K562 (cell line): ENCODE data around the gene ATP6V0D1. TPM values are rescaled to one million over a fixed set of nuclear protein-coding genes. Genes with fewer than 3 reads are reported as not detected.

Source experiments
- ESRRA ChIP-seq: fragments of 450-650 bp; IDR thresholded peaks from 2 replicates; pipeline ENCODE4 v1.6.1; 2014; ENCODE audit warnings: low read depth, mild to moderate bottlenecking, moderate library complexity, borderline replicate concordance
- GATAD2B ChIP-seq: fragments of 450-650 bp; IDR thresholded peaks from 2 replicates; pipeline ENCODE4 v1.6.1; 2017; ENCODE audit warnings: mild to moderate bottlenecking, borderline replicate concordance
- HCFC1 ChIP-seq: IDR thresholded peaks from 2 replicates; pipeline ENCODE4 v1.6.1; 2012; ENCODE audit warnings: low read depth, low read length, improper control_type of control experiment
- JUND ChIP-seq, 2 experiments: IDR thresholded peaks; 2 replicates in 1 of 2; 3 replicates in 1 of 2; pipeline ENCODE4 v1.6.1; 2011; ENCODE audit warnings: borderline replicate concordance in 2 of 2, low read depth in 2 of 2, low read length in 2 of 2, improper control_type of control experiment in 1 of 2, missing biosample characterization in 1 of 2, missing genetic modification characterization in 1 of 2, missing genetic modification reagents in 1 of 2
- LCOR ChIP-seq: sonication (generic); formaldehyde crosslinking; IDR thresholded peaks from 2 replicates; pipeline ENCODE4 v1.8.0; 2022; ENCODE audit warnings: mild to moderate bottlenecking, missing genetic modification reagents
- MYC ChIP-seq, 2 experiments: fragments of 250-450 bp in 1 of 2; sonication (Bioruptor Pico) in 1 of 2; IDR thresholded peaks; 2 replicates each; pipeline versions ENCODE4 v1.5.1 to v1.6.1; 2012 to 2021; ENCODE audit warnings: low read depth in 2 of 2, borderline replicate concordance in 1 of 2, improper control_type of control experiment in 1 of 2, low read length in 1 of 2, mild to moderate bottlenecking in 1 of 2, moderate library complexity in 1 of 2
- MYNN ChIP-seq, 2 experiments: sonication (generic); formaldehyde crosslinking in 1 of 2; IDR thresholded peaks; 2 replicates each; pipeline versions ENCODE4 v1.5.0 to v1.6.1; 2016 to 2020; ENCODE audit warnings: antibody characterized with exemption in 1 of 2, missing genetic modification reagents in 1 of 2
- POLR2AphosphoS5 ChIP-seq: IDR thresholded peaks from 2 replicates; pipeline ENCODE4 v1.6.1; 2011; ENCODE audit warnings: mild to moderate bottlenecking, low read depth, low read length, moderate library complexity; ENCODE audit not compliant: control insufficient read depth, insufficient read depth
- POU5F1 ChIP-seq: fragments of 150-350 bp; IDR thresholded peaks from 2 replicates; pipeline ENCODE4 v1.6.1; 2014; ENCODE audit warnings: borderline replicate concordance, low read length, low read depth, mild to moderate bottlenecking; ENCODE audit not compliant: partially characterized antibody
- RAD51 ChIP-seq: fragments of 450-650 bp; IDR thresholded peaks from 2 replicates; pipeline ENCODE4 v1.7.1; 2016; ENCODE audit warnings: low read depth, mild to moderate bottlenecking, borderline replicate concordance
- SPI1 ChIP-seq: IDR thresholded peaks from 2 replicates; pipeline ENCODE4 v1.6.1; 2011; ENCODE audit warnings: low read depth, low read length, control low read depth, borderline replicate concordance
- SREBF1 ChIP-seq: fragments of 150-350 bp; IDR thresholded peaks from 2 replicates; pipeline ENCODE4 v1.6.1; 2014; ENCODE audit warnings: antibody characterized with exemption, low read depth, low read length, borderline replicate concordance
- SUPT5H ChIP-seq: fragments of 450-650 bp; IDR thresholded peaks from 2 replicates; pipeline ENCODE4 v1.6.1; 2016
- TAF7 ChIP-seq: fragments of 450-650 bp; IDR thresholded peaks from 2 replicates; pipeline ENCODE4 v1.6.1; 2016; ENCODE audit warnings: missing genetic modification characterization, missing compliant biosample characterization
- ZBED1 ChIP-seq: IDR thresholded peaks from 2 replicates; pipeline ENCODE4 v1.6.1; 2014
- ZNF143 ChIP-seq: sonication (generic); formaldehyde crosslinking; IDR thresholded peaks from 2 replicates; pipeline ENCODE4 v1.9.0; 2022; ENCODE audit warnings: mild to moderate bottlenecking, missing genetic modification reagents
- ZNF696 ChIP-seq: fragments of 250-450 bp; sonication (Bioruptor Pico); conservative IDR thresholded peaks from 2 replicates; pipeline ENCODE4 v1.4.0; 2020; ENCODE audit warnings: mild to moderate bottlenecking, moderate library complexity
- polyA plus RNA-seq, 8 experiments: library from polyadenylated mRNA; depleted of rRNA in 4 of 8; stranded (reverse) in 5 of 8; unstranded in 3 of 8; fragments of >200 nt; fragmentation: Nextera tagmentation in 2 of 8; fragmentation: Illumina TruSeq in 1 of 8; extraction: Ambion mirVana in 2 of 8; extraction: Trizol in 1 of 8; gene quantifications; 2 replicates each; pipeline versions ENCODE4 v1.2.1 to v1.2.3, GENCODE V29; 2011 to 2014; ENCODE audit warnings: inconsistent platforms in 1 of 8, missing spikeins in 1 of 8
- total RNA-seq, 7 experiments: library from RNA; depleted of rRNA in 6 of 7; stranded (reverse); fragments of >200 nt in 6 of 7; fragmentation: Illumina TruSeq in 2 of 7; extraction: Trizol in 2 of 7; gene quantifications; 2 replicates each; pipeline versions ENCODE4 v1.2.1 to v1.2.3, GENCODE V29; 2011 to 2021; ENCODE audit warnings: low replicate concordance in 1 of 7
- TF ChIP-seq, protein P1 (sequence below): sonication (generic); formaldehyde crosslinking; IDR thresholded peaks from 2 replicates; pipeline ENCODE4 v1.8.1; 2023; ENCODE audit warnings: mild to moderate bottlenecking, missing genetic modification reagents, moderate library complexity
- TF ChIP-seq, protein P2 (sequence below): sonication (generic); formaldehyde crosslinking; IDR thresholded peaks from 2 replicates; pipeline ENCODE4 v1.8.0; 2022; ENCODE audit warnings: mild to moderate bottlenecking, low read depth, missing genetic modification reagents
- TF ChIP-seq, protein P3 (sequence below): fragments of 450-650 bp; formaldehyde crosslinking; IDR thresholded peaks from 2 replicates; pipeline ENCODE4 v1.4.0; 2020; ENCODE audit warnings: mild to moderate bottlenecking, moderate library complexity
- TF ChIP-seq, protein P4 (sequence below): conservative IDR thresholded peaks from 2 replicates; pipeline ENCODE4 v1.6.1; 2011; ENCODE audit warnings: low read depth, mild to moderate bottlenecking, low read length; ENCODE audit not compliant: control insufficient read depth

ATP6V0D1 gene
- total and polyA plus RNA-seq, 9 of the 15 experiments (the other 6 are each of a cell fraction or from before 2014, with no cell fraction given) = 23.2 to 69.7 (median 45.6) TPM

DNA sequence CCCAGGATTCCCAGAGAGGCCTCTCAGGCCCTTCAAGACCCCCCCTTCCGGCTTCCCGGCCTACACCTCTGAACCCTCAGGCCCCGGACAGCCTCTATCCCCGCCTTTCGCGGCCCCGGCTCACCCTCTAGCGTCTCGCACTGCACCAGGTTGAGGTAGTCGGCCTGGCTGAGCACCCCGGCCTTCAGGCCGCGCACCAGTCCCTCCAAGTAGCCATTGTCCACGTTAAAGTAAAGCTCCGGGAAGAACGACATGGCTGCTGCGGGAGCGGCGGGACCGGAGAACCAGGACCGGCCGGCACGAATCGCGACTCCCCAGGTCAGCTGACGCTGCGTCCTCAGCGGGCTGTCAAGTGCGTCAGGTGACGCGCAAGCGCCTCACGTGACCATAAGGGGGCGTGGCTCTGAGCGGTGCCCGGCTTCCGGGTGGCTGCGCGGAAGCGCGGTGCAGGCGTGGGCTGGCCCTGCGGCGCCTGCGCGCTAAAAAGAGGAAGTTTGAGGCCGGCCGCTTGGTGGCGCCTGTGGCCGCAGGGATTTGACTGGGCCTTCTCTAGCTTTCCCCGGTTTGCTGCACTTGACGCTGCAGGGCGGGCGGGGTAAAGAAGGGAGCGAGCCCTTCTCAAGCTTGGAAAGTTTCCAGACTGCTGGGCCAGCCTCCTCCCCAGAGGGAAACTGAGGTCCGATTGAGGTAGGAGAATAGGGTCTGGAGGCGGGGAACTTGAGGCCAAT, at the start of gene ATP6V0D1 (continued):
- TF ChIP-seq, protein P1, sequence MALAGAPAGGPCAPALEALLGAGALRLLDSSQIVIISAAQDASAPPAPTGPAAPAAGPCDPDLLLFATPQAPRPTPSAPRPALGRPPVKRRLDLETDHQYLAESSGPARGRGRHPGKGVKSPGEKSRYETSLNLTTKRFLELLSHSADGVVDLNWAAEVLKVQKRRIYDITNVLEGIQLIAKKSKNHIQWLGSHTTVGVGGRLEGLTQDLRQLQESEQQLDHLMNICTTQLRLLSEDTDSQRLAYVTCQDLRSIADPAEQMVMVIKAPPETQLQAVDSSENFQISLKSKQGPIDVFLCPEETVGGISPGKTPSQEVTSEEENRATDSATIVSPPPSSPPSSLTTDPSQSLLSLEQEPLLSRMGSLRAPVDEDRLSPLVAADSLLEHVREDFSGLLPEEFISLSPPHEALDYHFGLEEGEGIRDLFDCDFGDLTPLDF (CRISPR knock-in tag) = peak; percentile 74
- TF ChIP-seq, protein P2, sequence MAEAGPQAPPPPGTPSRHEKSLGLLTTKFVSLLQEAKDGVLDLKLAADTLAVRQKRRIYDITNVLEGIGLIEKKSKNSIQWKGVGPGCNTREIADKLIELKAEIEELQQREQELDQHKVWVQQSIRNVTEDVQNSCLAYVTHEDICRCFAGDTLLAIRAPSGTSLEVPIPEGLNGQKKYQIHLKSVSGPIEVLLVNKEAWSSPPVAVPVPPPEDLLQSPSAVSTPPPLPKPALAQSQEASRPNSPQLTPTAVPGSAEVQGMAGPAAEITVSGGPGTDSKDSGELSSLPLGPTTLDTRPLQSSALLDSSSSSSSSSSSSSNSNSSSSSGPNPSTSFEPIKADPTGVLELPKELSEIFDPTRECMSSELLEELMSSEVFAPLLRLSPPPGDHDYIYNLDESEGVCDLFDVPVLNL (CRISPR knock-in tag) = 0 out of 2 replicates have a peak, but pooled peaks have one; percentile 11
- TF ChIP-seq LCOR (CRISPR knock-in tag) (0 out of 2 replicates have a peak, but pooled peaks have one; percentile 18), SPI1 (peak; percentile 87), POU5F1 (peak; percentile 54), ZNF696 (no peak), ZNF143 (CRISPR knock-in tag) (0 out of 2 replicates have a peak, but pooled peaks have one; percentile 27), TAF7 (0 out of 2 replicates have a peak, but pooled peaks have one; percentile 27), ZBED1 (peak; percentile 53; the same call in 1 of the 2 replicates), SREBF1 (peak; percentile 85), MYNN (IDR thresholded peaks at IDR 0.05) (peak; percentile 40), MYNN (CRISPR knock-in tag; IDR thresholded peaks at IDR 0.05) (no peak), SUPT5H (peak; percentile 73), POLR2AphosphoS5 (peak; percentile 36; the same call in 1 of the 2 replicates), GATAD2B (peak; percentile 75), HCFC1 (peak; percentile 77), MYC (IDR thresholded peaks at IDR 0.05; ENCODE audit: low read depth, low read length) (peak; percentile 76), MYC (CRISPR knock-in tag; IDR thresholded peaks at IDR 0.05; ENCODE audit: borderline replicate concordance, low read depth) (0 out of 2 replicates have a peak, but pooled peaks have one; percentile 50), RAD51 (peak; percentile 100), JUND (IDR thresholded peaks at IDR 0.05; ENCODE audit: borderline replicate concordance, low read depth, low read length) (peak; percentile 71), JUND (tag; IDR thresholded peaks at IDR 0.05; ENCODE audit: borderline replicate concordance, low read depth, low read length) (no peak; the same call in 2 of the 3 replicates), ESRRA (peak; percentile 31; the same call in 1 of the 2 replicates)
- TF ChIP-seq, protein P3, sequence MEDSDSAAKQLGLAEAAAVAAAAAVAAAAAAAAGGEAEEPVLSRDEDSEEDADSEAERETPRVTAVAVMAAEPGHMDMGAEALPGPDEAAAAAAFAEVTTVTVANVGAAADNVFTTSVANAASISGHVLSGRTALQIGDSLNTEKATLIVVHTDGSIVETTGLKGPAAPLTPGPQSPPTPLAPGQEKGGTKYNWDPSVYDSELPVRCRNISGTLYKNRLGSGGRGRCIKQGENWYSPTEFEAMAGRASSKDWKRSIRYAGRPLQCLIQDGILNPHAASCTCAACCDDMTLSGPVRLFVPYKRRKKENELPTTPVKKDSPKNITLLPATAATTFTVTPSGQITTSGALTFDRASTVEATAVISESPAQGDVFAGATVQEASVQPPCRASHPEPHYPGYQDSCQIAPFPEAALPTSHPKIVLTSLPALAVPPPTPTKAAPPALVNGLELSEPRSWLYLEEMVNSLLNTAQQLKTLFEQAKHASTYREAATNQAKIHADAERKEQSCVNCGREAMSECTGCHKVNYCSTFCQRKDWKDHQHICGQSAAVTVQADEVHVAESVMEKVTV (CRISPR knock-in tag) = peak; percentile 59
- TF ChIP-seq, protein P4, sequence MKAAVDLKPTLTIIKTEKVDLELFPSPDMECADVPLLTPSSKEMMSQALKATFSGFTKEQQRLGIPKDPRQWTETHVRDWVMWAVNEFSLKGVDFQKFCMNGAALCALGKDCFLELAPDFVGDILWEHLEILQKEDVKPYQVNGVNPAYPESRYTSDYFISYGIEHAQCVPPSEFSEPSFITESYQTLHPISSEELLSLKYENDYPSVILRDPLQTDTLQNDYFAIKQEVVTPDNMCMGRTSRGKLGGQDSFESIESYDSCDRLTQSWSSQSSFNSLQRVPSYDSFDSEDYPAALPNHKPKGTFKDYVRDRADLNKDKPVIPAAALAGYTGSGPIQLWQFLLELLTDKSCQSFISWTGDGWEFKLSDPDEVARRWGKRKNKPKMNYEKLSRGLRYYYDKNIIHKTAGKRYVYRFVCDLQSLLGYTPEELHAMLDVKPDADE = peak; percentile 95
